ENCODE measurements around the gene DERA. TPM values are rescaled to one million over a fixed set of nuclear protein-coding genes. Genes with fewer than 3 reads are reported as not detected.
"Not testable (repeated sequence)": the region's sequence is repeated elsewhere in the genome, so short reads cannot be mapped to it uniquely, and the experiment has no call there.

DERA gene
- total RNA-seq, 4 donors from 2014 or later: 30.9 to 40.6 (median 34.9) TPM

- Histone ChIP-seq H3K9me3 (no peaks in the 10 kb centered on the region), H3K4me1 (no peaks in the 10 kb centered on the region), H3K27me3 (no peaks in the 10 kb centered on the region), H3K27ac (no peak overlapping the region), H3K36me3 (peaks cover 2 to 67% (median 5%) of the 10 kb centered on the region in 3 donors), H3K4me3 (no peak overlapping the region)
- TF ChIP-seq EP300 (IDR thresholded peaks at IDR 0.05) (no peak), POLR2A (IDR thresholded peaks at IDR 0.05) (no peak), CTCF (IDR thresholded peaks at IDR 0.05) (no peak)
- 88 to 94% methylated on average over 4 of the region's 4 CpGs for WGBS, 2 donors
- no peak for DNase-seq (ENCODE audit: low spot score in 2 of 2)
Measured at GRCh38 chr12:15962760-15963159, 51.6 kb downstream of the DERA start.

- Histone ChIP-seq H3K9me3 (no peaks in the 10 kb centered on the region), H3K36me3 (peaks cover 2 to 72% (median 5%) of the 10 kb centered on the region in 3 donors), H3K27ac (no peak overlapping the region), H3K4me1 (no peaks in the 10 kb centered on the region), H3K27me3 (no peaks in the 10 kb centered on the region), H3K4me3 (no peak overlapping the region)
- 88 to 92% methylated on average over 1 of the region's 1 CpG for WGBS, 2 donors
- no peak for DNase-seq (ENCODE audit: low spot score in 2 of 2)
- no peak for TF ChIP-seq POLR2A (IDR thresholded peaks at IDR 0.05)
- TF ChIP-seq EP300 (IDR thresholded peaks at IDR 0.05): no peak
- no peak for TF ChIP-seq CTCF (IDR thresholded peaks at IDR 0.05)
Measured at GRCh38 chr12:15963271-15963670, 52.1 kb downstream of the DERA start.

GRCh38 chr12:15966426-15966825 is 55.3 kb downstream of the DERA start:
- Histone ChIP-seq H3K4me3 (no peak overlapping the region), H3K4me1 (no peaks in the 10 kb centered on the region), H3K27me3 (no peaks in the 10 kb centered on the region), H3K27ac (no peak overlapping the region), H3K36me3 (peaks cover 0 to 62% (median 0%) of the 10 kb centered on the region in 3 donors), H3K9me3 (no peaks in the 10 kb centered on the region)
- DNase-seq (ENCODE audit: low spot score in 2 of 2): no peak
- no peak for TF ChIP-seq EP300 (IDR thresholded peaks at IDR 0.05)
- TF ChIP-seq POLR2A (IDR thresholded peaks at IDR 0.05): no peak
- no peak for TF ChIP-seq CTCF (IDR thresholded peaks at IDR 0.05)
- WGBS, 2 donors: 93 to 96% methylated on average over 1 of the region's 1 CpG

GRCh38 chr12:15967053-15967452 is 55.9 kb downstream of the DERA start:
- H3K27ac ChIP-seq; H3K4me3 ChIP-seq; H3K9me3 ChIP-seq; DNase-seq (ENCODE audit: low spot score in 2 of 2); H3K27me3 ChIP-seq; H3K4me1 ChIP-seq: not testable (repeated sequence)
- H3K36me3 ChIP-seq: peaks cover 0 to 57% (median 0%) of the 10 kb centered on the region in 3 donors
- 92 to 96% methylated on average over 3 of the region's 3 CpGs for WGBS, 2 donors

- WGBS, 2 donors: 67 to 69% methylated on average over 3 of the region's 3 CpGs
- no peaks in the 10 kb centered on the region for H3K4me1 ChIP-seq
- no peaks in the 10 kb centered on the region for H3K9me3 ChIP-seq
- no peak for DNase-seq (ENCODE audit: low spot score in 2 of 2)
- no peak overlapping the region for H3K4me3 ChIP-seq
- TF ChIP-seq CTCF (IDR thresholded peaks at IDR 0.05) (no peak), POLR2A (IDR thresholded peaks at IDR 0.05) (no peak), EP300 (IDR thresholded peaks at IDR 0.05) (no peak)
- H3K36me3 ChIP-seq: peaks cover 0 to 27% (median 0%) of the 10 kb centered on the region in 3 donors
- H3K27ac ChIP-seq: no peak overlapping the region
- no peaks in the 10 kb centered on the region for H3K27me3 ChIP-seq
Measured at GRCh38 chr12:15971211-15971610, 60.1 kb downstream of the DERA start.

- Histone ChIP-seq H3K27ac (no peak overlapping the region), H3K36me3 (peaks cover 0 to 15% (median 0%) of the 10 kb centered on the region in 3 donors), H3K4me3 (no peak overlapping the region), H3K9me3 (no peaks in the 10 kb centered on the region), H3K27me3 (no peaks in the 10 kb centered on the region), H3K4me1 (no peaks in the 10 kb centered on the region)
- no peak for DNase-seq (ENCODE audit: low spot score in 2 of 2)
- 46 to 48% methylated on average over 4 of the region's 4 CpGs for WGBS, 2 donors
- TF ChIP-seq POLR2A (IDR thresholded peaks at IDR 0.05) (no peak), EP300 (IDR thresholded peaks at IDR 0.05) (no peak), CTCF (IDR thresholded peaks at IDR 0.05) (no peak)
Measured at GRCh38 chr12:15972894-15973293, 61.8 kb downstream of the DERA start.

Data from tibial nerve (tissue), 4 donors.